MCF 10A (cell line): ENCODE measurements around the gene UBE2C. TPM values are rescaled to one million over a fixed set of nuclear protein-coding genes. Genes with fewer than 3 reads are reported as not detected.

ENCODE experiments used
- BruUV-seq: library from RNA; stranded (reverse); fragments of 400-500 nt; replicated peaks from 2 replicates; lab custom pipeline; 2021; lab: Mats Ljungman, UMichigan
- CTCF ChIA-PET: fragments of 300-600 bp; sonication (Branson Sonifier 250); formaldehyde crosslinking; extraction: SDS; loops from one replicate; lab custom pipeline; 2021; ENCODE audit warnings: antibody characterized with exemption, inconsistent platforms; lab: Yijun Ruan, JAX
- POLR2A ChIA-PET: fragments of 300-600, 350-650 bp; sonication (Branson Sonifier 250); formaldehyde crosslinking; extraction: SDS; loops from one replicate; lab custom pipeline; 2020; ENCODE audit warnings: antibody characterized with exemption, inconsistent platforms; lab: Yijun Ruan, JAX
- DNase-seq: peaks from one replicate; pipeline ENCODE4 v3.0.0-alpha.2; 2018; ENCODE audit not compliant: unreplicated experiment
- H3K27ac Mint-ChIP-seq: one replicate; pipeline ENCODE4 v1.8.0; 2022; ENCODE audit warnings: mild to moderate bottlenecking, low read depth, mixed read lengths; ENCODE audit not compliant: unreplicated experiment
- H3K27me3 Mint-ChIP-seq: one replicate; pipeline ENCODE4 v1.8.0; 2022; ENCODE audit warnings: mixed read lengths; ENCODE audit not compliant: insufficient read depth, unreplicated experiment
- H3K36me3 Mint-ChIP-seq: one replicate; pipeline ENCODE4 v1.8.0; 2022; ENCODE audit warnings: mild to moderate bottlenecking, moderate library complexity, mixed read lengths; ENCODE audit not compliant: insufficient read depth, unreplicated experiment
- H3K4me1 Mint-ChIP-seq: one replicate; pipeline ENCODE4 v1.8.0; 2022; ENCODE audit warnings: mixed read lengths; ENCODE audit not compliant: insufficient read depth, unreplicated experiment
- H3K4me3 Mint-ChIP-seq: one replicate; pipeline ENCODE4 v1.8.0; 2022; ENCODE audit warnings: mild to moderate bottlenecking, moderate library complexity, mixed read lengths; ENCODE audit not compliant: unreplicated experiment
- H3K9me3 Mint-ChIP-seq: one replicate; pipeline ENCODE4 v1.8.0; 2022; ENCODE audit warnings: mixed read lengths; ENCODE audit not compliant: unreplicated experiment
- intact Hi-C: fragments of 100-400 bp; cut with micrococcal nuclease; formaldehyde crosslinking; loops from 2 replicates; pipeline ENCODE4 v1.14.1; 2022
- total RNA-seq: library from RNA; stranded (reverse); gene quantifications from 2 replicates; pipeline ENCODE4 v1.2.3, GENCODE V29; 2022
- TF ChIP-seq, protein P1 (sequence below): fragments of 200-600 bp; IDR thresholded peaks from one replicate; pipeline ENCODE4 v1.8.0; 2022; ENCODE audit warnings: antibody characterized with exemption, mild to moderate bottlenecking; ENCODE audit not compliant: unreplicated experiment

UBE2C gene
- total RNA-seq, 1 experiment from 2014 or later: 107 TPM

DNA sequence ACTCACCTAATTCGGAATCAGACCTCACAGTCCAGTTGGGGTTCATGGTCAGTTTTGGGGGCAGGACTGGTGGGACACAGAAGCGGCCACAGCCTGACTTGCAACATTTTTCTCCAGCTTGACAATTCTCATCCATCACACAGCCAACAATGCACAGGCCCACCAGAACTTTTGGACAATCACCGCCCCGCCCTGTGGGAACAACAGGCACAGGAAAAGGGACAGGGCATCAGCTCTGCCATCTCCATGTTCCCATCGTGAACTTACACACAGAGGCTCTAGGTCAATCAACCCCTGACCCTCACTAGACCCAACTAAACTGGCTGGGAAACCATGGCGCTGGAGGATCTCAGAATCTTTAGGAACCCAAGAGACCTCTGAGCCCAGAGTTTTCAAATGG lies 37.0 kb upstream of the UBE2C start:
- intact Hi-C loops: no loop called here
- no peak for DNase-seq
- no TSS peak for BruUV-seq
- H3K36me3 Mint-ChIP-seq: peaks cover 5% of the 10 kb centered on the region
- ChIA-PET POLR2A (interaction anchor here (1.2 to 1.6 kb wide), 2 partner anchors 439 to 457 kb away, joined by 3 to 5 read pairs; no protein-coding TSS in a partner anchor), CTCF (interaction anchor here (0.6 to 1.2 kb wide), 4 partner anchors 9 to 401 kb away, joined by 3 read pairs; no protein-coding TSS in a partner anchor)
- H3K27me3 Mint-ChIP-seq: peaks cover 11% of the 10 kb centered on the region
- TF ChIP-seq, protein P1, sequence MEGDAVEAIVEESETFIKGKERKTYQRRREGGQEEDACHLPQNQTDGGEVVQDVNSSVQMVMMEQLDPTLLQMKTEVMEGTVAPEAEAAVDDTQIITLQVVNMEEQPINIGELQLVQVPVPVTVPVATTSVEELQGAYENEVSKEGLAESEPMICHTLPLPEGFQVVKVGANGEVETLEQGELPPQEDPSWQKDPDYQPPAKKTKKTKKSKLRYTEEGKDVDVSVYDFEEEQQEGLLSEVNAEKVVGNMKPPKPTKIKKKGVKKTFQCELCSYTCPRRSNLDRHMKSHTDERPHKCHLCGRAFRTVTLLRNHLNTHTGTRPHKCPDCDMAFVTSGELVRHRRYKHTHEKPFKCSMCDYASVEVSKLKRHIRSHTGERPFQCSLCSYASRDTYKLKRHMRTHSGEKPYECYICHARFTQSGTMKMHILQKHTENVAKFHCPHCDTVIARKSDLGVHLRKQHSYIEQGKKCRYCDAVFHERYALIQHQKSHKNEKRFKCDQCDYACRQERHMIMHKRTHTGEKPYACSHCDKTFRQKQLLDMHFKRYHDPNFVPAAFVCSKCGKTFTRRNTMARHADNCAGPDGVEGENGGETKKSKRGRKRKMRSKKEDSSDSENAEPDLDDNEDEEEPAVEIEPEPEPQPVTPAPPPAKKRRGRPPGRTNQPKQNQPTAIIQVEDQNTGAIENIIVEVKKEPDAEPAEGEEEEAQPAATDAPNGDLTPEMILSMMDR: no peak
- H3K9me3 Mint-ChIP-seq: no peaks in the 10 kb centered on the region
- H3K4me1 Mint-ChIP-seq: peaks cover 28% of the 10 kb centered on the region
- H3K27ac Mint-ChIP-seq: no peak overlapping the region
- H3K4me3 Mint-ChIP-seq: no peak overlapping the region

DNA sequence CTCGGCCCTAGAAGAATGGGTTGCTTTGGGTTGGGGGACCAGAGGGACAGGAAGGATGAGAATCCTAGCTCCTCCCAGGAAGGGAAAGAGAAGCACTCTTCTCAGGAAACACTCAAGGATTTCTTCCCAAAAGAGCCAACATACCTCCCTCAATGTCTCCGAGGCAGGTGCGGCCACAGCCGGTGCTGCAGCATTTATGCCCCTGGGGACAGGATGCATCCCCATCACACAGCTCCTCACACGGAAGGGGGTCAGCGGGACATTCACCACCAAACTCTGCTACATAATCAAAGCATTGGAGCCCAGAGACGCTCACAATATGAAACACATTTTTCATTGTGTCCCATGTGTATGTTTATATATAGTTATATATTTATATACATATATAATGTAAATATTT lies 35.5 kb upstream of the UBE2C start:
- H3K27ac Mint-ChIP-seq: no peak overlapping the region
- ChIA-PET CTCF (interaction anchor here (0.6 to 2.9 kb wide), 5 partner anchors 15 to 458 kb away, joined by 3 to 15 read pairs (median 9); partner anchors contain the start of genes DNTTIP1 and WFDC3), POLR2A (interaction anchor here (0.5 to 5.4 kb wide), 6 partner anchors 13 to 443 kb away, joined by 3 to 91 read pairs (median 4); partner anchors contain the start of genes DNTTIP1, PCIF1 and WFDC3)
- intact Hi-C loops: no loop called here
- BruUV-seq: no TSS peak
- H3K27me3 Mint-ChIP-seq: peaks cover 11% of the 10 kb centered on the region
- H3K4me3 Mint-ChIP-seq: no peak overlapping the region
- peaks cover 5% of the 10 kb centered on the region for H3K36me3 Mint-ChIP-seq
- no peaks in the 10 kb centered on the region for H3K9me3 Mint-ChIP-seq
- TF ChIP-seq, protein P1: no peak
- DNase-seq: no peak
- H3K4me1 Mint-ChIP-seq: peaks cover 41% of the 10 kb centered on the region

DNA sequence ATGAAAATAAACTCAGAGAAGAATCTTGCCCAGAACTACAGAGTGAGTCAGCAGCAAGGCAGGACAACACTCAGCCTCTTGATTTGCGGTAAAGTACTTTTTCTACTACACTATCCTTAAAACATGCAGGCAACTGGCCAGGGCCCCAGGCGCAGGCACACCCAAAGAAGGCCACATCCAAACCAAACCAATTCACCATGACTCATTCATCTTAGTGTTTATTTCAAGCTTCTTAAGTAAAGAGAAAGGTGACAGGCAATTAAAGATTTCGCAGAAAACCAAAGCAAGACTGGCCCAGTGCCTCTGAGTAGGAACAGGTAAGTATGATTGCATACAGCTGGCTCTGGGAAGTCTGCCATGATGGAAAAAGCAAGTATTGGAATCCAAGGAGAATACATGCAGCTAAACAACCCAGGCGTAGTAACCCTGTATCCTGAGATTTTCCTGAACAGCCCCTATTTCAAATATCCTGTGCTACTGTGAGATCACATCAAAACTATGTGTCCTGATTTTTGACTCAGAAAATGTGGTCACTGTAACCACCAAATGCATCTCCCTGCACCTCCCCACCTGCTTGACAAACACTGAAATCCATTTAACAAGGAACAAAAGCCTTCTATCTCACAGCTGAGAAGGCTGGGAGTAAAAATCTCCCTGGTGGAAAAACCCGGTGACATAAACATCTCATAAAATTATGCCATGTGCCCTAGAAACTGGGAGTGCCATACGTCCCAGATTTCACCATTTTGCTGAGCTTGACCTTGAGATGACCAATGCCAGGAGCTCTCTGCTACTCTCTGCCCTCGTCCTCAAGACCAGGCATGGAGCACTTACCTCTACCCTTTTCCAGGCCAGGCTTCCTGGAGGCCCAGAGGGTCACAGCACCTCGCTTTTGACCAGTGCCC lies 33.2 kb upstream of the UBE2C start:
- POLR2A ChIA-PET: interaction anchor here (0.5 to 5.4 kb wide), 36 partner anchors 10 to 1298 kb away, joined by 3 to 91 read pairs (median 6); partner anchors contain the start of genes ACOT8, CTSA, DNTTIP1 and NEURL2
- TF ChIP-seq, protein P1: no peak
- no peak overlapping the region for H3K4me3 Mint-ChIP-seq
- peak overlapping the region; percentile 88 for H3K27ac Mint-ChIP-seq
- DNase-seq: peak; percentile 98
- intact Hi-C loops: no loop called here
- peaks cover 3% of the 10 kb centered on the region for H3K27me3 Mint-ChIP-seq
- peaks cover 5% of the 10 kb centered on the region for H3K36me3 Mint-ChIP-seq
- peaks cover 58% of the 10 kb centered on the region for H3K4me1 Mint-ChIP-seq
- CTCF ChIA-PET: interaction anchor here (0.6 to 2.9 kb wide), 11 partner anchors 8 to 432 kb away, joined by 3 to 25 read pairs (median 5); no protein-coding TSS in a partner anchor
- BruUV-seq: no TSS peak
- H3K9me3 Mint-ChIP-seq: no peaks in the 10 kb centered on the region

DNA sequence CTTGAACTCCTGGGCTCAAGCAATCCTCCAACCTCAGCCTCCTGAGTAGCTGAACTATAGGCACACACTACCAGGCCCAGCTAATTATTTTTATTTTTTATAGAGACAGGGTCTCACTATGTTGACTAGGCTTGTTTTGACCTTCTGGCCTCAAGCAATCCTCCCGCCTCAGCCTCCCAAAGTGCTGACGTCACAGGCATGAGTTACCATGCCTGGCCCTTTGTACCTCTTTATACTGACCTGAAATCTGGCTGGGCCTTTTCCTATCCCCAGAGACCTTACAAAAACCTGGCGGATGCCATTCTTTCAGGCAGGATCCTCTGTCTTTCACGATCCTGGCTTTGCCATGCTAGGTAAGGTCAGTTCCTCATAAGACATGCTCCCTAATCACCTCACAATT lies 32.3 kb upstream of the UBE2C start:
- TF ChIP-seq, protein P1: no peak
- no TSS peak for BruUV-seq
- ChIA-PET POLR2A (interaction anchor here (1.0 to 5.4 kb wide), 22 partner anchors 9 to 461 kb away, joined by 3 to 91 read pairs (median 8); partner anchors contain the start of genes ACOT8, DNTTIP1, PCIF1 and SPINT3), CTCF (interaction anchor here (0.6 to 2.9 kb wide), 10 partner anchors 9 to 683 kb away, joined by 3 to 25 read pairs (median 6); no protein-coding TSS in a partner anchor)
- H3K36me3 Mint-ChIP-seq: peaks cover 5% of the 10 kb centered on the region
- peaks cover 60% of the 10 kb centered on the region for H3K4me1 Mint-ChIP-seq
- H3K27ac Mint-ChIP-seq: peak overlapping the region; percentile 88
- no peaks in the 10 kb centered on the region for H3K27me3 Mint-ChIP-seq
- H3K4me3 Mint-ChIP-seq: no peak overlapping the region
- intact Hi-C loops: no loop called here
- no peak for DNase-seq
- H3K9me3 Mint-ChIP-seq: no peaks in the 10 kb centered on the region
